ENCODE measurements around the gene MYH14. TPM values are rescaled to one million over a fixed set of nuclear protein-coding genes. Genes with fewer than 3 reads are reported as not detected.

Gene MYH14
- total and polyA plus RNA-seq, 2 of the 4 experiments (the other 2 are of a cell fraction), result not detected

DNA sequence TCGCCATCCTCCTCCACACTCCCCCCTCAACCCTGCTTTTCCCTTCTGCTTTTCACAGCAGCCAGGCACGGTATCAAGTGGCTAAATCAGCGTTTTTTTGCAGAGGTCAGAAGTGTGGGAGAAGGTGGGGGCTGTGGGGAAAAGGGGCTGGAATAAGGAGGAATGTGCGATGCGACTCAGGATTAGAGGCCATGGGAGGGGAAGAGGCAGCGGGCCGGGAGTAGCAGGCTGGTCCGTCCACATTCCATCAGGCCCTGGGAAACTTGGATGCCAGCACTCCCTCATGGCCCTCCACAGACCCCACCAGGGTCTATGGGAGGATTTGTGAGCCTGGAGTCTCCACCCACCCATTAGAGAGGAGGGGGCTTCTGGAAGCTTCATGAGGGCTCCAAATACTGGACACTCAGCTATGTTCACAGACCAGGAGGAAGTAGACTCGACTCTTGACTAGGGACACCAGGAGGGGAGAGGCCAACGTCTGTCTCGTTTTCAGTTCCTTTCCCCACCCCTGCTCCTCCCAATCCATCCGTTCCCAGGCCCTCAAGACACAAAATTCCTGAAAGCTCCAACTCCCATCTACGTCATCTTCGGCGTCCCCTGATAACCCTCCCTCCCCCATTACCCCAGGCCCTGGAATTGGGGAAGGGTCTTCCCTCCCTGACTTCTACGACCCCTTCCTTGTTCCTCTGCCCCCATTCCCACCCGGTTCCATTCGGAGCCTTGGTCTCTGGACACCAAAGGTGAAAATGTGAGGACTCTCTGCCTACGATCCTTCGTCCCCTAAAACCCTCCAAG, 129.0 kb downstream of the MYH14 start:
- Histone ChIP-seq H3K14ac (replicated peaks; ENCODE audit: low read depth, low read length) (no peak overlapping the region), H4K20me1 (ENCODE audit: insufficient read depth, low read length) (no peaks in the 10 kb centered on the region), H3K4ac (ENCODE audit: low read depth, low read length) (no peak overlapping the region), H3K79me1 (ENCODE audit: low read depth in 1 of 2, low read length in 2 of 2) (no peaks in the 10 kb centered on the region), H4K5ac (ENCODE audit: low read depth, low read length) (no peak overlapping the region), H2BK15ac (ENCODE audit: low read depth, low read length) (no peak overlapping the region), H2AK9ac (replicated peaks; ENCODE audit: low read depth, low read length, poor library complexity) (no peak overlapping the region), H3K36me3 (ENCODE audit: control insufficient read depth, insufficient read depth, low read length) (no peaks in the 10 kb centered on the region), H3K4me1 (ENCODE audit: control insufficient read depth, insufficient read depth, low read length) (no peaks in the 10 kb centered on the region), H2AK5ac (ENCODE audit: low read depth, low read length) (no peak overlapping the region), H2BK20ac (ENCODE audit: low read depth, low read length) (no peak overlapping the region), H3K9me3 (ENCODE audit: control insufficient read depth, insufficient read depth, low read length) (peaks cover 11% of the 10 kb centered on the region), H2BK120ac (ENCODE audit: low read depth, low read length) (no peak overlapping the region), H3K4me2 (ENCODE audit: low read depth, low read length) (no peak overlapping the region), H3K9ac (ENCODE audit: low read depth, low read length) (no peak overlapping the region), H3K23ac (ENCODE audit: low read depth, low read length) (no peak overlapping the region), H4K8ac (ENCODE audit: low read depth in 2 of 2, low read length in 2 of 2) (no peak overlapping the region), H3K56ac (ENCODE audit: extremely low read depth, insufficient read depth, low read length) (no peak overlapping the region), H2AFZ (replicated peaks; ENCODE audit: low read length, poor library complexity) (no peak overlapping the region), H3K27ac (ENCODE audit: insufficient read depth, low read length) (no peak overlapping the region), H2BK5ac (ENCODE audit: low read depth, low read length, poor library complexity, severe bottlenecking) (no peak overlapping the region), H4K91ac (ENCODE audit: insufficient read depth, low read depth, low read length) (no peak overlapping the region), H3K9me1 (ENCODE audit: insufficient read depth, low read length) (no peaks in the 10 kb centered on the region; the same call in 1 of the 2 replicates), H3K27me3 (ENCODE audit: control insufficient read depth, insufficient read depth, low read length) (peaks cover 38% of the 10 kb centered on the region), H3K4me3 (ENCODE audit: insufficient read depth, low read depth, low read length) (no peak overlapping the region), H3K18ac (ENCODE audit: low read depth, low read length) (no peak overlapping the region)
- intact Hi-C loops (cut with micrococcal nuclease), result no loop called here
- POLR2A ChIA-PET (ENCODE audit: unreplicated experiment), result no interaction called here
- in situ Hi-C loops (cut with MboI; ENCODE audit: low sequenced_read_pairs), result no loop called here
- no peak for DNase-seq
- WGBS, 2 experiments (ENCODE audit: extremely low coverage in 2 of 2, insufficient read length in 1 of 2), result 4% methylated on average over 4 of the region's 20 CpGs; no CpG with 5 or more reads in 1 of the 2 experiments
- CTCF ChIA-PET, result no interaction called here
- ATAC-seq (ENCODE audit: low read depth), result no peak
- no peak for TF ChIP-seq POLR2A (IDR thresholded peaks at IDR 0.05; ENCODE audit: low read depth, low read length)
- TF ChIP-seq CHD1 (IDR thresholded peaks at IDR 0.05; ENCODE audit: low read depth, low read length), result no peak
- TF ChIP-seq BHLHE40 (IDR thresholded peaks at IDR 0.05; ENCODE audit: low read depth, low read length), result no peak
- TF ChIP-seq, protein P1, sequence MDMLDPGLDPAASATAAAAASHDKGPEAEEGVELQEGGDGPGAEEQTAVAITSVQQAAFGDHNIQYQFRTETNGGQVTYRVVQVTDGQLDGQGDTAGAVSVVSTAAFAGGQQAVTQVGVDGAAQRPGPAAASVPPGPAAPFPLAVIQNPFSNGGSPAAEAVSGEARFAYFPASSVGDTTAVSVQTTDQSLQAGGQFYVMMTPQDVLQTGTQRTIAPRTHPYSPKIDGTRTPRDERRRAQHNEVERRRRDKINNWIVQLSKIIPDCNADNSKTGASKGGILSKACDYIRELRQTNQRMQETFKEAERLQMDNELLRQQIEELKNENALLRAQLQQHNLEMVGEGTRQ (IDR thresholded peaks at IDR 0.05; ENCODE audit: low read depth, low read length), result no peak
- TF ChIP-seq RCOR1 (IDR thresholded peaks at IDR 0.05; ENCODE audit: insufficient replicate concordance, low read length), result no peak
- no TSS peak for BruUV-seq (replicated peaks)
- dilution Hi-C loops (cut with HindIII; ENCODE audit: low sequenced_read_pairs, unreplicated experiment), result no loop called here

Measured in IMR-90 (cell line).